ENCODE results near the gene WDR27.
A peak's percentile ranks its signal among the peaks of the same experiment; 100 is the strongest.

Gene WDR27

GRCh38 chr6:169635345-169635744, 66.5 kb downstream of the WDR27 start:
- no peak for DNase-seq
- H3K4me3 Mint-ChIP-seq, result no peak overlapping the region
- no peaks in the 10 kb centered on the region for H3K9me3 Mint-ChIP-seq
- no peak overlapping the region for H3K27ac Mint-ChIP-seq
- TF ChIP-seq CTCF (IDR thresholded peaks at IDR 0.05), result no peak
- H3K27me3 Mint-ChIP-seq (ENCODE audit: low read depth, poor library complexity), result no peaks in the 10 kb centered on the region
- peaks cover 22% of the 10 kb centered on the region for H3K4me1 Mint-ChIP-seq
- peaks cover 61% of the 10 kb centered on the region for H3K36me3 Mint-ChIP-seq (ENCODE audit: low read depth)

GRCh38 chr6:169632841-169633240, 69.0 kb downstream of the WDR27 start:
- Mint-ChIP-seq H3K9me3 (no peaks in the 10 kb centered on the region), H3K4me3 (no peak overlapping the region), H3K4me1 (peaks cover 22% of the 10 kb centered on the region), H3K27ac (no peak overlapping the region), H3K36me3 (ENCODE audit: low read depth) (peaks cover 54% of the 10 kb centered on the region), H3K27me3 (ENCODE audit: low read depth, poor library complexity) (no peaks in the 10 kb centered on the region)
- DNase-seq, result no peak
- TF ChIP-seq CTCF (IDR thresholded peaks at IDR 0.05), result no peak

- Mint-ChIP-seq H3K27ac (no peak overlapping the region), H3K36me3 (ENCODE audit: low read depth) (peaks cover 65% of the 10 kb centered on the region), H3K4me1 (peaks cover 26% of the 10 kb centered on the region), H3K4me3 (no peak overlapping the region), H3K9me3 (peaks cover under 1% of the 10 kb centered on the region), H3K27me3 (ENCODE audit: low read depth, poor library complexity) (peaks cover 3% of the 10 kb centered on the region)
- TF ChIP-seq CTCF (IDR thresholded peaks at IDR 0.05), result no peak
- DNase-seq, result no peak
Measured at GRCh38 chr6:169629256-169629655, 72.6 kb downstream of the WDR27 start.

GRCh38 chr6:169627736-169628607, 73.9 kb downstream of the WDR27 start:
- DNase-seq, result no peak
- no peak overlapping the region for H3K4me3 Mint-ChIP-seq
- H3K36me3 Mint-ChIP-seq (ENCODE audit: low read depth), result peaks cover 66% of the 10 kb centered on the region
- peaks cover 3% of the 10 kb centered on the region for H3K27me3 Mint-ChIP-seq (ENCODE audit: low read depth, poor library complexity)
- TF ChIP-seq CTCF (IDR thresholded peaks at IDR 0.05), result no peak
- peak overlapping the region; percentile 17 for H3K27ac Mint-ChIP-seq
- peaks cover 8% of the 10 kb centered on the region for H3K9me3 Mint-ChIP-seq
- peaks cover 31% of the 10 kb centered on the region for H3K4me1 Mint-ChIP-seq

DNA sequence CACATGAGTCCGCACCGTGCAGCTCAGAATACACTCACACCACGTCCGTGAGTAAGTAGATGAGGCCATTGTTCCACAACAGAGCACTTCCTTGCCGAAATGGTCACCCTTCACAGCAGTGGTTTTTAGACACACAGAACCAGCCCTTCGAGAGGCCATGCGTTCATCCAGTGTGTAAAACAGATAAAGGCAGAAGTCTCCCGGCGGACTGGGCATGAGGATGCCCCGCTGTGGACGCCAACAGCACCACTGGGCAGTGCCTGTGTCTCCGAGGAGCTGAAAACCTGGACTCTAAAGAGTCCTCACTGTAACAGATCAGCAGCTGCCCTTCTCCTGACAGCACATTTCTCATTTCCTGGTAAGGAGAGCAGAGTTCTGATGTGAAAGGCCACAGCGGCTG, 75.2 kb downstream of the WDR27 start:
- Mint-ChIP-seq H3K27me3 (ENCODE audit: low read depth, poor library complexity) (peaks cover 3% of the 10 kb centered on the region), H3K4me1 (peaks cover 44% of the 10 kb centered on the region), H3K9me3 (peaks cover 8% of the 10 kb centered on the region), H3K4me3 (no peak overlapping the region), H3K36me3 (ENCODE audit: low read depth) (peaks cover 60% of the 10 kb centered on the region), H3K27ac (peak overlapping the region; percentile 93)
- DNase-seq, result no peak
- TF ChIP-seq CTCF (IDR thresholded peaks at IDR 0.05), result no peak

DNA sequence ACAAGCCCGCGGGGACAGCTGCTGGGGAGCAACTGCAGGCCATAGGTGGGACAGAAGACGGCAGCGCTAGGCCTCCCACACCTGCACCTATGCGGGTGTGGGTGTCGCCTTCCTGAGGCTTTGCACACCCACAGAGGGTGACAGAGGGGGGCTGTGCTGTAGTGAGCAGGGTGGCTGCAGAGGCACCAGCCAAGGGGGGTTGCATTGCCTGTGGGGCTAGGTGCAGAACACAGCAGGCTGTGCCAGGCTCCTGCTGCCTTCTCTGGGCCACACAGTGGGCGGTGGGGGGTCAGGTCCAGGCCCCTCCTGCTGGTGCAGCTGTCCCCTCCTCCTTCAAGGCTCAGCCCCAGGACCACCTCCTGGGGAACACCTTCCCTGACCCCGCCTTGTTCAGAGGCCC, 75.7 kb downstream of the WDR27 start:
- TF ChIP-seq CTCF (IDR thresholded peaks at IDR 0.05), result no peak
- peaks cover 3% of the 10 kb centered on the region for H3K27me3 Mint-ChIP-seq (ENCODE audit: low read depth, poor library complexity)
- H3K9me3 Mint-ChIP-seq, result peaks cover 8% of the 10 kb centered on the region
- H3K4me3 Mint-ChIP-seq, result no peak overlapping the region
- peaks cover 45% of the 10 kb centered on the region for H3K4me1 Mint-ChIP-seq
- DNase-seq, result no peak
- H3K27ac Mint-ChIP-seq, result peak overlapping the region; percentile 93
- H3K36me3 Mint-ChIP-seq (ENCODE audit: low read depth), result peaks cover 56% of the 10 kb centered on the region

Measured in nephron progenitor cell (in vitro differentiated cells).